NCI-H2227 (cell line): ENCODE measurements around the gene NDEL1.
"Not testable (repeated sequence)": the region's sequence is repeated elsewhere in the genome, so short reads cannot be mapped to it uniquely, and the experiment has no call there.

ENCODE experiments used
- DNase-seq: peaks from one replicate; lab custom pipeline; 2025; ENCODE audit not compliant: unreplicated experiment; lab: John Stamatoyannopoulos, UW

Gene NDEL1

GRCh38 chr17:8435245-8436168 lies at the start of gene NDEL1:
Gene NDEL1, plus strand, starts transcription at chr17:8435884. Its CDS starts 8,388 bp downstream, at chr17:8444272.
- DNase-seq: peak; percentile 96

- DNase-seq: no peak
These were observed 48.8 kb upstream of the NDEL1 start for GRCh38 chr17:8386841-8387240.

GRCh38 chr17:8387914-8388651 lies 47.6 kb upstream of the NDEL1 start:
- no peak for DNase-seq

- no peak for DNase-seq
These were observed 44.0 kb upstream of the NDEL1 start for GRCh38 chr17:8391711-8392110.

- no peak for DNase-seq
These were observed 43.4 kb upstream of the NDEL1 start for GRCh38 chr17:8392274-8392673.

GRCh38 chr17:8392674-8393469 lies 42.8 kb upstream of the NDEL1 start:
- no peak for DNase-seq

GRCh38 chr17:8393470-8394231 lies 42.0 kb upstream of the NDEL1 start:
- no peak for DNase-seq

GRCh38 chr17:8394497-8394896 lies 41.2 kb upstream of the NDEL1 start:
- DNase-seq: not testable (repeated sequence)

GRCh38 chr17:8397636-8398035 lies 38.0 kb upstream of the NDEL1 start, which contains the start of gene RNF222:
Gene RNF222, minus strand, starts transcription at chr17:8397827. Its CDS starts 4,366 bp downstream, at chr17:8393461.
- no peak for DNase-seq

- no peak for DNase-seq
These were observed 36.7 kb upstream of the NDEL1 start for GRCh38 chr17:8398980-8399379.

- DNase-seq: no peak
These were observed 34.6 kb upstream of the NDEL1 start for GRCh38 chr17:8401107-8401506.

- no peak for DNase-seq
These were observed 32.7 kb upstream of the NDEL1 start for GRCh38 chr17:8402921-8403536.

- no peak for DNase-seq
These were observed 30.1 kb upstream of the NDEL1 start for GRCh38 chr17:8405499-8406016.

- no peak for DNase-seq
These were observed 29.5 kb upstream of the NDEL1 start for GRCh38 chr17:8406174-8406573.

- DNase-seq: no peak
These were observed 27.3 kb upstream of the NDEL1 start for GRCh38 chr17:8408371-8408770.

- DNase-seq: peak; percentile 88
These were observed 25.5 kb upstream of the NDEL1 start for GRCh38 chr17:8409966-8410882.

- DNase-seq: no peak
These were observed 24.8 kb upstream of the NDEL1 start for GRCh38 chr17:8410883-8411238.

GRCh38 chr17:8412089-8412488 lies 23.6 kb upstream of the NDEL1 start:
- DNase-seq: no peak

GRCh38 chr17:8413328-8413727 lies 22.4 kb upstream of the NDEL1 start:
- DNase-seq: no peak
